HG03432 (cell line): Measurements from ENCODE around the gene CD28.

Experiments used
- ATAC-seq: cut with Tn5 transposase; IDR thresholded peaks from one replicate; pipeline ENCODE4 v1.9.1; 2021; ENCODE audit warnings: mild to moderate bottlenecking, moderate library complexity; ENCODE audit not compliant: unreplicated experiment

Gene CD28

DNA sequence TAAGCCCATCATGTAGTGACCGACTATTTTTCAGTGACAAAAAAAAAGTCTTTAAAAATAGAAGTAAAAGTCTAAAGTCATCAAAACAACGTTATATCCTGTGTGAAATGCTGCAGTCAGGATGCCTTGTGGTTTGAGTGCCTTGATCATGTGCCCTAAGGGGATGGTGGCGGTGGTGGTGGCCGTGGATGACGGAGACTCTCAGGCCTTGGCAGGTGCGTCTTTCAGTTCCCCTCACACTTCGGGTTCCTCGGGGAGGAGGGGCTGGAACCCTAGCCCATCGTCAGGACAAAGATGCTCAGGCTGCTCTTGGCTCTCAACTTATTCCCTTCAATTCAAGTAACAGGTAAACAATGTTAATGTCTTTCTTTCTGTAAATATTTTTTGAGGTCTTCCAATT is at the start of gene CD28:
TSS of gene CD28 (plus strand) at position 237 of the 400 bp plus-strand sequence. CDS start at position 295, 58 bp downstream.
- peak; percentile 100 for ATAC-seq

DNA sequence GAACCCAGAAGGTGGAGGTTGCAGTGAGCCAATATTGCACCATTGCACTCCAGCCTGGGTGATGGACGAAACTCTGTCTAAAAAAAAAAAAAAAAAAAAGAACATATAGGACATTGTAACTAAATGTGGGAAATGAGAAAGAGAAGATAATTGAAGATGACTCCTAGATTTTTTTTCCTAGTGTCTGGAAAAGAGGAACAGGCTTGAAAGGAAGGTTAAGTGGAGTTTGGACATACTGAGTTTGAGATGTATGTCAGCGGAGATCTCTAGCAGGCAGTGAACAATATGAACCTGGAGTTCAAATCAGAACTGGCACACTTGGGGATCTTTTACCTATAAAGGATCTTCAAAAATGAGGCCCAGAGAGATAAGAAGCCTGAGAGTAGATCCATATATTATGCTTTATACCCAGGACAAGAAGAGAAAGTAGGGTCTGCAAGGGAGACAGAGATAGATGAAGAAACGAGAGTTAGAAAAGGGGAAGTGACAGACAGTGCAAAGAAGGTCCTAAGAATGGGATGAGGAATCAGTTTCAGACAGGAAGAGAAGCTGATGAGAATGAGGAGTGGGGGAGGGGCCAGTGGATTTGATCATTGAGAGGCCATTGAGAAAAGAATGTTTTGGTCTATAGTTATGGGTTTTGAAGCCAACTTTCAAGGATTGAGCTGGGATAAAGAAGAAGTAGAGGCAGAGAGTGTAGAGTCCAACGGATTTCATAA is 46.9 kb upstream of the CD28 start:
- peak; percentile 76 for ATAC-seq

DNA sequence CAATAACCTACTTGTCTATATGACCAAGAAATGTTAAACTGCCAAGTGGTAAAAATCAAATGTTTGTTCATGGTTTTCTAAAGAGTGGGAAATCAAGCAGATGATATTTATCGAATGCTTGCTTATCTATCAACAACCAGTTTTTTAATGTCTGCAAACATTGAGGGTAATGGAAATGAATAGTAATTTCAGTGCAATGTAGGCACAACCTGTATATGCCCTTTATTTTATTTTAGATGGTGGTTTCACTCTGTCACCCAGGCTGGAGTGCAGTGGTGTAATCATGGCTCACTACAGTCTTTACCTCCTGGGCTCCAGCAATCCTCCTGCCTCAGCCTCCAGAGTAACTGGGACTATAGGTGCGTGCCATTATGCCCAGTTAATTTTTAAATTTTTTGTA is 46.0 kb upstream of the CD28 start:
- no peak for ATAC-seq

DNA sequence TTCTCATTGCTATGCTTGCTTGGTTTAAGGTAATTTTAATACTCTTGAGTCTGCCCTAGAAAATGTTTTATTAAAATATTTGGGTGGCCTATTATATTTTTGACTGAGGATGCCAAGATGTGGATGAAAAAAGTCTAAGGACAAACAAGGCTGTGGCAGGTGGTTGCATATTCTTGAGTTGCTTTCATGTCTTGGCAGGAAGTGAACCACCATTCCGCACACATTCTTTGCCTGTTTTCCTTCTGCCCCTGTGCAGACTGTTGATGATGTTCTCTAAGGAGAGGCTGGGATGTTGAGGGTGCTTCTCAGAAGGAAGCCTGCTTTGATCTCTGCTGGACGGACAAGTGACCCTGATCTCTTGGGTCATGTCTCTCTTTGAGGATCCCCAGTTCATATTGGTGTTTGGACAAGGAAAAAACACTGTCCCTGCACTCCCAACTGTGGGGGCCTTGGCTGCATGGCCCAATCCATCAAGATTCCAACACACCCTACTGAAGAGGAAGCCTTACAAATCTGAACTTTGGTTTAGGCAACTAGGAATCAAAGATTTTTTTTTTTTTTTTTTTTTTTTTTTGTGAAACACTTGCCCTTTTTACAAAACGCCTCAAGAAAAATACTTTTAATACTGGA is 45.0 kb upstream of the CD28 start:
- ATAC-seq, result no peak

DNA sequence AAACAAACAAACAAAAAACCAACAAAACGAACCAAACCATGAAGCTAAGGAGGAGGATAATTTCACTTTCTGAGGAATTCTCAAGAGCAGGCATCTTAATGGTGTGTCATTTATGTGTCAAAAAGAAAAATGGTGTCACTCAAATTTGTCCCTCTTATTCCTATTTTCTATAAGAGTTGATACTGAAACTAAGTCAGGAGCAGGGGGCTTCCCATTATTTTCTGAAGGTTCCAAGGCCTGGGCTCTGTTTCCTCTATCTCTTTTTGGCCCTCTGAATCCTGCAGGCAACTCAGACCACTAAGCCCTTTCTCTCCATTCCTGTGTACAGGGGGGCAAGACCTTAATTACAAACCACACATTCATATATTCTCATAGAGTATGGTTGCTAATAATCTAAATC is 44.0 kb upstream of the CD28 start:
- ATAC-seq, result no peak

DNA sequence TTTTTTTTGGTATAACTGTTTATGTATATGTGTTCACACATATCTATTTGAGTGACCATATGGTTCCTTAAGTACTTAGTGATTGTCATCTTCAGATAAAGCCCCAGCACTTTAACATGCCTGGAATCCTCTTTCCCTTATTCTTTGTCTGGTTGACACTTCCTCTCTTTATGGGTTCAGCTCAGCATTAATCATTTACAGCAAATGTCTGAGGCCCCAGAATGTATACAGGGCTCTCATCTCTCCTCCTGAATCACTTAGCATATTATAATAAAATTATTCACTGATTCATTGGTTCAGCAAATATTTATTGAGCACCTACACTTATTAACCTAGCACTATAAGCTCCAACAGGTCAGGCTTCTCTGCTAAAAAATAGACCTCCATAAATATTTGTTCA is 43.5 kb upstream of the CD28 start:
- no peak for ATAC-seq

DNA sequence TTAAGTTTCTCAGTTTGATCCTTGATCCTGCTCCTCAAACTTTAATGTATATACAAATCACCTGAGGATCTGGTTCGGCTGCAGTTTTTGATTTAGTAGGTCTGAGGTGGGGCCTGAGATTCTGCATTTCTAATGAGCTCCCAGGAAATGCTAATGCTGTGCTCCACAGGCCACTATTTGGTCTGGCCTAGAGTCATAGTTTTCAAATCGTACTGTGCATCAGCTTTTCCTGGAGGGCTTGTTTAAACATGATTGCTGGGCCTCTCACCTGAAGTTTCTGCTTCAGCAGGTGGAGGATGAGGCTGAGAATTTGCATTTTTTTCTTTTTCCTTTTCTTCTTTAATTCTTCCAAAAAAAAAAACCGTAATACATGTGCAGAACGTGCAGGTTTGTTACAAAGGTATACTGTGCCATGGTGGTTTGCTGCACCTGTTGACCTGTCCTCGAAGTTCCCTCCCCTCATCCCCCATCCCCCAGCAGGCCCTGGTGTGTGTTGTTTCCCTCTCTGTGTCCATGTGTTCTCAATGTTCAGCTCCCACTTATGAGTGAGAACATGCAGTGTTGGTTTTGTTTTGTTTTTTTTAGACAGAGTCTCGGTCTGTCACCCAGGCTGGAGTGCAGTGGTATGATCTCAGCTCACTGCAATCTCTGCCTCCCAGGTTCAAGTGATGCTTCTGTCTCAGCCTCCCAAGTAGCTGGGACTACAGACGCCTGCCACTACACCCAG is 42.2 kb upstream of the CD28 start:
- ATAC-seq, result no peak

DNA sequence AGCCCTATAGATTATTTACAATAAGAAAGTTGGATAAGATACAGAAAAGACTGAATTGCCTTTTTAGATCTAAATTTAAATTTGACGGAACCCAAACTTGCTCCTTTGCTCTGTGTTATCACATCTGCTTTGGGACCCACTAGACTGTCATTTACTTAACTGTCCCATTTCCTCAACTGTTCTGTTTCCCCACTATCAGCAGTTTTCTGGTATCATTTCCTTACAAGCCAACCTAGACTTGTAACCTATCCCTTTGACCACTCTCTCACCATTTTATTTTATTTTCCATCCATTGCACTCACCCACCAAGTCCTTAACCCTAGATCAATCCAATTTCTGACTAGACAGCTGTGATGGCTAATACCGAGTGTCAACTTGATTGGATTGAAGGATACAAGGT is 38.6 kb upstream of the CD28 start:
- ATAC-seq, result no peak

DNA sequence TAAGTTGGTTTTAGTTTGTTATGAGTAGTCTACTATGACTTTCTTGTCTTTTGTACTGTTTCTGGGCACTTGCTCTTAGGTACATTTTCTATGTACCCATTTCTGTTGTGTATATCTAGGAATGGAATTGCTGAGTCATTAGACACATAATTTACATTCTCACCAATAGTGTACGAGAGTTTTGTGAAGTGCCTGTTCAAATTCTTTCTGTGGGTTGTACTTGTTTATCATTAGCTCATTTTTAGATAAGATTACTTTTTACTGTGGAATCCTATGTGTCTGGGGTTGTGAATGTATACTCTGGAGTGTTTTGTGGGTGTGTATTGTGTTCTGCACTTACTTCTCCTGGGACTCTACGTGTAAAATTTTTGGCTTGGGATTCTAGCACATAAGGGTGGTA is 36.6 kb upstream of the CD28 start:
- ATAC-seq, result no peak

DNA sequence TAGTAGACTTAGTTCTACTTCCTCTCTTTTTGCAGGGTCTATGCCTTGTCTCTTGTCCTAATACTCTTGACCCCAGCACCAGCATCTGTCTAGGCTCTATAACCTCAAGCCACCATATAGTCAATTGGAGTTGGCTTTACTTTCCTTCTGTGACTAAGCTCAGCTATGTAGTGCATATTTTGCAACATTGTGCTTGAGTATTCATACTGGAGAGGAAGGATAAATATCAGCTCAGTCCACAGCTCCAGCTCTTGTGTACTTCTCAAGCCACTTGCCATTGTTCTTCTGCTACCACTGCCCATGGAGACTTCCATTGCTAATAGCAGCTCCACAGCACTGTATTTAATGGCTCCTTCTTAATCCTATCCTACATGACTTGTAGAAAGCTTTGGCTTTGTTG is 35.5 kb upstream of the CD28 start:
- no peak for ATAC-seq

DNA sequence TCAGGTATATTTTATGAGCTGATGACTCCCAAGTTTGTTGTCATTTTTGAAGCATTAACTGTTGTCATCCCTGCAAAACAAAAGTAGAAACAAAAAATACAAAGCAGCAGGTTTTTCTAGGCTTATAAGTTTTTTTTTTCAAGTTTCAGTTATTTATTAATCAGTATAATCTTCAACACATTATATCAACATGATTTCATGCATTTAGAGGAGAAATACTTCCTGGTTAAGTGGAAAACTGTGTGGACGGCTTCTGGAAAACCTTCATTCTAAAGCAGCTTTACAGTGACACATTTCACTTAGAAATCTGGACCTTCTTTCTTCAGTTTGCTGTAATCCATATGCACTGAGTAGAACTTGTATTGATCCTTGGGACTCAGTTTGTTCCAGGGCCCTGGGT is 34.6 kb upstream of the CD28 start:
- ATAC-seq, result no peak

DNA sequence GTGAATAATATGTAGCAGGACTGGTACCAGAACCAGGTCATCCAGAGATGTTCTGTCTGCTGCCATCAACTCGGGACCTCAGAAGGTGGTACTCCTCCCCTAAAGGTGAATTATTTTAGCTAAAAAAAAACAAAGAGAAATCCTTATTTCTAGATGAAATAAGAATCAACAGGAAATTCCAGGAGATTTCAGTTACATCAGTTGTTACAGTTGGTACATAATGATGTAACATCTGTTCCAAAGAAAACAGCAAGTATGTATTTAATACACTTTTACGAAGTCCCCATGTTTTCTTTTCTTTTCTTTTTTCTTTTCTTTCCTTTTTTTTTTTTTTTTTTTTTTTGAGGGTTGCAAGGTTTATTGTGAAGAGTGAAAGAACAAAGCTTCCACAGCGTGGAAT is 33.6 kb upstream of the CD28 start:
- no peak for ATAC-seq

DNA sequence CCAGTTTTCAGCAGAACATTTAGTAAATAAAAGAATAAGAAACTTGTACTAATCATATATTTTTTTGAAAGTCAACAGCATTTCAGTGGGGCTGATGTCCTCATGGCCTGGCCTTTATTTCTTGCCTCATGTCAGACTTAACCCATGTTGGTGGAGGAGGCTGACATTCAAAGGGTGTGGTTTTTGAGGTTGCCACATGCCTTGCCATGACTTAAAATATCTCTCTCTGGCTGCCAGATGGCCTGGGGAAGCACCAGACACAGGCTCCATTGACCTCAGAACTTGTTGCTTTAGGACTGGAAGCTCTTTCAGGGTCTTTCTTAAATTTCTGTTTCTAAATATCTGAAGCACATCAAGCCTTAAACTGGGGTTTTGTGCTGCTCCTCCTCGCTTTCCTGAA is 32.5 kb upstream of the CD28 start:
- ATAC-seq, result peak; percentile 99

DNA sequence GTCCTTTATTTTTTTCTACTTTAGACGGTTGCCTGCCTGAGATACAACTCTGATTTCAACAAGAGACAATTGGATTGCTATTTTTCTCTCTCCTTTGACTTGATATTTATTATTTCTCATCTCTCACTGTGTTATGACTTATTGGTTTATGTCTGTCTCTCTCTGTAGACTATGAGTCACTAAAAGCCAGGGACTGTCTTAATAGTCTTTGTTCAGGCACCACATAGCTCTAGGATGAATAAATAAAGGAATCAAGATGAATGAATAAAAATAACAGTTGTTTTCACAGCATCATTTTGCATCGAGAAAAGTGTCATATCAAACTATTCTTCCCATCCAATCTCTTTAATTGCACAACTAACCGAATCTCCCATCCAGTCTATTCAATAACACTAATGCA is 31.4 kb upstream of the CD28 start:
- ATAC-seq, result no peak

DNA sequence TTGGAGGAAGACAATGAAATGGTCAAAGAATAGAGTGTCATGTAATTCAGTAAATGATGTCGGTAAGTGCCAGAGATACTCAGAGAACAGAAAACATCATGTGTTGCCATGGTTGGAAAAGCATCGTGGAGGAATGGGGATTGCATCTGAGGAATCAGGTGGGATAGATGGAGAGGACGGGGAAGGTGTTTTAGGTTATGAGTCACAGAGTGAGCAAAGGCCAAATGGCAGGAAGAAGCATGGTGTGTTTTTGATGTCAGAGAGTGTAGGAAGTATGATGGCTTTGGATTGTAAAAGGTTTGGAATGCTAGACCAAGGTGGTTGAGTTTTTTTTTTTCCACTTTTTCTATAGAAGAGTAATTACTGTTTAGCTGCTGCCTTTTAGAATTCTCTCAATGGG is 27.5 kb upstream of the CD28 start:
- ATAC-seq, result no peak

DNA sequence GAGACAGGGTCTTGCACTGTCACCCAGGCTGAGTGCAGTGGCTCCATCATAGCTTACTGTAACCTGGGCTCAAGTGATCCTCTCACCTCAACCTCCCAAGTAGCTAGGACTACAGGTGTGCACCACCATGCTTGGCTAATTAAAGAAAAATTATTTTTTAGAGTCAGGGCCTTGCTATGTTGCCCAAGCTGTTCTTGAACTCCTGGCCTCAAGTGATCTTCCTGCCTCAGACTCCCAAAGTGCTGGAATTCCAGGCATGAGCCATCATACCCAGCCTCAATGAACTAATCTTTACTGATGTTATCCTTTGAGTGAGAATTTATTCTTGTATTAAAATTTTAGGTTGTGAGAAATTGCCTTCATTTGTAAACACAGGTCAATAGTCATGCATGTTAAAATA is 27.0 kb upstream of the CD28 start:
- no peak for ATAC-seq

DNA sequence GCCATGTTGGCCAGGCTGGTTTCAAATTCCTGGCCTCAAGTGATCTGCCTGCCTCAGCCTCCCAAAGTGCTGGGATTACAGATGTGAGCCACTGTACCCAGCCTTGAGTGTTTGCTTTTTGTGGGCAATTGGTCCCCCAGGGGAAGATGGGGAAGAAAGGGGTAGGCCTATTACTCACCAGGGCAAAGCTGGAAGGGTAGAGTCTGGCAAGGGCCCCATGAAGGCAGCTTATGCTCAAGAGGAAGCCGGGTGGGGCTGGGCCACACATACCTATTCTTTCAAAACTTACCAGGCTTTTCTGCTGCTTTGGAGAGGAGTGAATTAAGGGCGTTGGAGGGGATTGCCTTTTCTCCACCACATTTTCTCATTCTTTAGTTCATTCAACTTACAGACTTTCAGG is 24.5 kb upstream of the CD28 start:
- ATAC-seq, result no peak

DNA sequence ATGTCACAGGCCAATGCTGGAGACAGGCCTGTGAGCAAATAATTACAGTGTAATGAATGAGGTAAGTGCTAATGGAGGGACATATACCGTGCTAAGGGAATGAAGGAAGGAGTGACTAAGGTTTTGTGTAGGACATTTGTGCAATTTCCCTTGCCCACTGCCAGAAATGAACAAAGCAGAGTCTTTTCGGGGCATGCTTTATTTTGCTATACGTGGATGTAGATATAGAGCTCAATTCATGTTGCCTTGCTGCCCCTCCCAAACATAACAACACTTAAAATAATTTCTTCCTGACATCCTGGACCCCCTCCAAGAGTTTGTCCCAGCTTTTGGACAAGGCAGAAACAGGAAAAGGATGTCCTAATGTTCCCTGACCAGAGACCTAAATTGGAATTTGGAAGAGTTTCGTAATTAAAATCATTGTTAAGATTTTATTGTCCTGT is 23.7 kb upstream of the CD28 start:
- no peak for ATAC-seq

DNA sequence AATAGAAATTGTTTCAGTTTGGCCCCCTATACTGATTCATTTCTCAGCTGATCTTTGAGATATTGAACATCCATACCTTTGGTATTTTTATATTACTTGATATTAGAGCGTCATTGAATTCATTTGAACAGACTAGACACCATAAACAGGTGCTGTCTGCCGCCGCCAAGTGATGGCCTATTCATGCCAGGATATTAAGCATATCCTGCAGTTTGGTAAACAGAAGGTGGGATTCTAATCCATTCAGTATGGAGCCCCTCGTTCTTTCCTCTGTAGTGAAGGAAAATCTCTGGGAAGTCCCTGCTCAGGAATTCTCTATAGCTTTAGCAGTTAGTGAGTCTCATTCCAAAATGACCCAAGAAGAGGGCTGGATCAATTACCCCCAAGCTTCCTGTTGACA is 23.0 kb upstream of the CD28 start:
- no peak for ATAC-seq

DNA sequence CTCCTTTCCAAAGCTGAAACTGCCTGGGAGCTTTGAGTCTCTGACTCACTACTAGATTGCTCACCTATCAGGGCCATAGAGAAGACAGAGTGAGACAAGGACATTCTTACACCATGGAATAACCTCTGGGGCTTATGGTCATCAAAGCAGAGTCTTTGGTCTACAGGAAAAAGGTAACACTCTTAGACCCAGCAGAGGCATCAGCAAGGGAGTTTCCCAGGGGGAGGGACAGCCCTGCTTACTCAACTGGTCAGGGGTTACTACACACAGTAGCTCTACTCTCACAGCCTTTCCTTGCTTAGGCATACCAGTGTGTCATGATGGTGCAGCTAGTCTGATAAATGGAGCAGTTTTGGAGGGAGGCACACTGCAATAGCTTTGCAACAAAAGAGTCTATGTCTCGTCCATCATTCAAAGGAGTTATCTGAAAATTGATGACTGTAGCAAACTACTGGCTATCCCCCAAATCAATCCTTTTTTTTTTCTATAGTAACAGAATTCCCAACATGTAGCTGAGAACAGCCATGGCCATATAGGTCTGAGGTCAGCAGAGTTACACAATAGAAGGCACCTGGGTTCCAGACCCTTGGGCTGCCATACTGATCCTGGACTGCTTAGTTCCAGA is 22.4 kb upstream of the CD28 start:
- peak; percentile 92 for ATAC-seq

DNA sequence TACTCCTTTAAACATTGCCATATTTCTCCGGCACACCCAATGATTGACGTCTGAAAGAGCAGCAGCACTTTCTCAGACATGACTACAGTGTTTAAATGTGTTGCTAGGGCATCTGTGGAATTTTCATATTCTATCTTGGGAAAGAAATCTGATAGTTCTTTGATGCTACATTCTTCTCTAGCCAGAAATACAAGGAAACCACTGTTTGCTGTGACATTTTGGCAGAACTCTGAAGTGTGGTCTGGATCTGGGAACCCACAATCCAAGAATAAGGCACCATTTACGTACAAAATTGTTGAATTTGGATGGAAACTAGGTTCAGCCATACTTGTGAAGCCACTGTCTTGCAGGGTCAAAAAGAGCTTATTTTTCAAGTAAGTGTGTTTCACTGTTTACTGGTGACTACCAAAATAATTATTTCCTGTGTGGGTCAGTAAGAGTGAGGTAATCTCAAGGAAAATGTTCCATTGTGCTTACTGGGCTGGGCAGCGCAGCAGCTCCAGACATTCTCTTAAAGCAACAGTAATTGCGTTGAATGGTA is 21.3 kb upstream of the CD28 start:
- ATAC-seq, result no peak
